Measurements from ENCODE around the gene LXN. TPM values are rescaled to one million over a fixed set of nuclear protein-coding genes. Genes with fewer than 3 reads are reported as not detected.

The LXN gene
- total RNA-seq, 2 donors from 2014 or later = 7.3 to 20.5 TPM

DNA sequence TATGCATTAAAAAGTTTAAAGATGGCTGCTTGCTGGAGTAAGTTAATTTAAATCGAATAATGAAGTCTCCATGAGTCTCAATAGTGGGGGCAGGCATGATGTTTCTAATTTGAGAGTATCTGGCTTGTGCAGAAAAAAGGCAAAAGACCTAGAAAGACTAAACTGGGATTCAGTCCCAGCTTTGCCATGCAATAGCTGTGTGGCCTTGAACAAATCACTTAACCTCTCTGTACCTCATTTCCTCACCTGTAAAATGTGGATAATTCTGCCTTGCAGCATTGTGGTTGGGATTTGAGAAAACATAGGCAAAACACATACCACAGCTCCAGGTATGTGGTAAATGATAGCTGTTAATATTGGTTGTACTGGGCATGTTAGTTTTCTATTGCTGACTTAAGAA is 8.6 kb downstream of the LXN start:
- Histone ChIP-seq H3K9me3 (no peaks in the 10 kb centered on the region), H3K4me3 (no peak overlapping the region), H3K27ac (no peak overlapping the region), H3K36me3 (peaks cover 74% of the 10 kb centered on the region), H3K27me3 (no peaks in the 10 kb centered on the region), H3K4me1 (no peaks in the 10 kb centered on the region)
- no peak for TF ChIP-seq CTCF (IDR thresholded peaks at IDR 0.05)
- DNase-seq (ENCODE audit: low spot score) = no peak

DNA sequence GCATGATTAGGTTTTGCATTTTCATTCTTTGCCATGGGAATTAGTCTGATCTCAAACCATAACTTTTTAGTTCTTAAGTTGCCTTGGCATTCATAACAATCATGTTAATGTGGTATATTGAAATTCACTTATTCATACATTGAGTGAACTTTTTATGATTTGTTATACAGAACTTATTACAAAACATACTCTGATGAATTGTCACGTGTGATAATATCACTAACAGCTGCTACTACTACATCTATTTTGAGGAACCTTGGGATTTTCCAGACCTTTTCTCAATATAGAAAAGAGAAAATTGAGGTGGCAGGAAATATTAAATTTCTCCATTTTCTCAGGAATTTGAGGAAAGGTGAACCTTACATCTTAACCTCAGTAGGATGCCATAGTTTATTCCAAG is 9.2 kb downstream of the LXN start:
- H3K27ac ChIP-seq = no peak overlapping the region
- no peak overlapping the region for H3K4me3 ChIP-seq
- H3K36me3 ChIP-seq = peaks cover 76% of the 10 kb centered on the region
- H3K4me1 ChIP-seq = no peaks in the 10 kb centered on the region
- DNase-seq (ENCODE audit: low spot score) = no peak
- H3K27me3 ChIP-seq = no peaks in the 10 kb centered on the region
- TF ChIP-seq CTCF (IDR thresholded peaks at IDR 0.05) = no peak
- H3K9me3 ChIP-seq = no peaks in the 10 kb centered on the region

DNA sequence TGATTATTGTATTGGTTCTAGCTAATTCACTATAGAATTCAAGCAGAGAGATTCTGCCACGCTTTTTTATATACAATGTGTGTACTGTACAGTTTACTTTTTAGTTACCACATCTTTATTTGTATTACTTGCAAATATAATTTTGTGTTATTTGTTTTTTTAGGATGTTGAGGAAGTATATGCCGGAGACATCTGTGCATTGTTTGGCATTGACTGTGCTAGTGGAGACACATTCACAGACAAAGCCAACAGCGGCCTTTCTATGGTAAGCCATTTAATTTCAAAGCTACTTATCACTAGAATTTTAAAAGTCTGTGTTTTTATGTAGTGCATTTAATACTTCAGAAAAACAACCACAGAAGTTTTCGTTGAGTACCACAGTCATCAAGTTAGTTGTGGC is 11.7 kb downstream of the LXN start:
- H3K9me3 ChIP-seq = no peaks in the 10 kb centered on the region
- H3K27me3 ChIP-seq = no peaks in the 10 kb centered on the region
- peaks cover 74% of the 10 kb centered on the region for H3K36me3 ChIP-seq
- no peaks in the 10 kb centered on the region for H3K4me1 ChIP-seq
- no peak overlapping the region for H3K4me3 ChIP-seq
- H3K27ac ChIP-seq = no peak overlapping the region
- DNase-seq (ENCODE audit: low spot score) = no peak
- no peak for TF ChIP-seq CTCF (IDR thresholded peaks at IDR 0.05)

- Histone ChIP-seq H3K27me3 (no peaks in the 10 kb centered on the region), H3K9me3 (no peaks in the 10 kb centered on the region), H3K4me3 (no peak overlapping the region), H3K36me3 (peaks cover 73% of the 10 kb centered on the region), H3K27ac (peak overlapping the region in 1 of 2 donors; percentile 4), H3K4me1 (no peaks in the 10 kb centered on the region)
- peak; percentile 71 for DNase-seq (ENCODE audit: low spot score)
- TF ChIP-seq CTCF (IDR thresholded peaks at IDR 0.05) = peak; percentile 54 to 77
Observed at GRCh38 chr3:158659454-158660237, 12.8 kb downstream of the LXN start.

DNA sequence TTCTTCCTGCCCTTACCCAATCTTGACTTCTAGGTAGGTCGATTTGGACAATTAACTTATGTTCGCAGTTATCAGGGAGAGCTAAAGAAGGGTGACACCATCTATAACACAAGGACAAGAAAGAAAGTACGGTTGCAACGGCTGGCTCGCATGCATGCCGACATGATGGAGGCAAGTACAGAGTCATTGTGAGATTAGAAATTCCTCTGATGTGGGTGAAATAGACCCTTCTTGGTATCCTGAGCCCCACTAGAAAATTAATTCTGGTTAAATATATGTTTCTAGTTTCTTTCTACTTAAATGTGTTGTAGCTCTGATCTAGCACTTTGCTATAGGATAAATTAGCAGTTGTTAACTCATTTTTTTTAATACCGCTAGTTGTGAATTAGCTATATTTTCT is 13.6 kb downstream of the LXN start:
- Histone ChIP-seq H3K36me3 (peaks cover 77% of the 10 kb centered on the region), H3K4me1 (no peaks in the 10 kb centered on the region), H3K9me3 (no peaks in the 10 kb centered on the region), H3K4me3 (no peak overlapping the region), H3K27ac (no peak overlapping the region), H3K27me3 (no peaks in the 10 kb centered on the region)
- TF ChIP-seq CTCF (IDR thresholded peaks at IDR 0.05) = no peak
- DNase-seq (ENCODE audit: low spot score) = no peak

DNA sequence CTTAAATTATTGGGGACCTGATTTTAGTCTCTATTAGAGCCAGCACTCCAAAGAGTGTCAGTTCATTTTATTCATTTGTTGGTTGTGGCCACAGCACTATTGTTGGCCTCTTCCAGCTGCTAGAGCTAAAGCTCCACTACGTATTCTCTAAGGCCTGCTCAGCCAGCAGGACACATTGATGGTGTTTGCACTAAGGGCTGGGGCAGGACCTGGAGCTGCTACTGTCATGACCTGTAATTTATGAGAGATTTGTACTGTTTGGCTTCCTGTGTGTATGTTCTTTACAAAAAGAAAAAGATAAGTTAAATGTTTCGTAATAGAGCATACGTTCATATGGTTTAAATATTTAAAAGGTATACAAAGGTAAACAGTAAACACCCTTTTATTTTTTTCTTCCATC is 20.0 kb downstream of the LXN start:
- no peak for DNase-seq (ENCODE audit: low spot score)
- no peak overlapping the region for H3K4me3 ChIP-seq
- H3K27ac ChIP-seq = no peak overlapping the region
- H3K9me3 ChIP-seq = no peaks in the 10 kb centered on the region
- H3K4me1 ChIP-seq = peaks cover 0 to 3% of the 10 kb centered on the region in 2 donors
- peaks cover 57% of the 10 kb centered on the region for H3K36me3 ChIP-seq
- H3K27me3 ChIP-seq = no peaks in the 10 kb centered on the region
- TF ChIP-seq CTCF (IDR thresholded peaks at IDR 0.05) = no peak
